ENCODE measurements around the gene COX18.

DNA sequence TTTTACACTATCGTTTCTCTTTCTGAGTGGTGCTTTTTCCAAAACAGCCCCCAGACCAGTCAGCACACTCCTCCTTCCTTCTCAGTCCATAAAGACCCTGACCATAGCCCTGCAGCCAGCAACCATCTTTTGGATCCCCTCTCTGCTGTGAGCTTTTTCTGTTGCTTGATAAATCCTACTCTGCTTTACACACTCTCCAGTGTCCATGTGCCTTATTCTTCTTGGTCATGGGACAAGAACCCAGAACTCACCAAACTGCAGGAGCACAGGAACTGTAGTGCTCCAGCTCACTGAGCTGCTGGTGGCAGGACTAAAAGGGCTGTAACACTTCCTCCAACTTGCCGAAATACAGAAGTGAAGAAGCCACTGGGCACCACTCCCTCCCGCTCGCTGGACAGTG is 32.5 kb downstream of the COX18 start:
- TF ChIP-seq, protein P1, sequence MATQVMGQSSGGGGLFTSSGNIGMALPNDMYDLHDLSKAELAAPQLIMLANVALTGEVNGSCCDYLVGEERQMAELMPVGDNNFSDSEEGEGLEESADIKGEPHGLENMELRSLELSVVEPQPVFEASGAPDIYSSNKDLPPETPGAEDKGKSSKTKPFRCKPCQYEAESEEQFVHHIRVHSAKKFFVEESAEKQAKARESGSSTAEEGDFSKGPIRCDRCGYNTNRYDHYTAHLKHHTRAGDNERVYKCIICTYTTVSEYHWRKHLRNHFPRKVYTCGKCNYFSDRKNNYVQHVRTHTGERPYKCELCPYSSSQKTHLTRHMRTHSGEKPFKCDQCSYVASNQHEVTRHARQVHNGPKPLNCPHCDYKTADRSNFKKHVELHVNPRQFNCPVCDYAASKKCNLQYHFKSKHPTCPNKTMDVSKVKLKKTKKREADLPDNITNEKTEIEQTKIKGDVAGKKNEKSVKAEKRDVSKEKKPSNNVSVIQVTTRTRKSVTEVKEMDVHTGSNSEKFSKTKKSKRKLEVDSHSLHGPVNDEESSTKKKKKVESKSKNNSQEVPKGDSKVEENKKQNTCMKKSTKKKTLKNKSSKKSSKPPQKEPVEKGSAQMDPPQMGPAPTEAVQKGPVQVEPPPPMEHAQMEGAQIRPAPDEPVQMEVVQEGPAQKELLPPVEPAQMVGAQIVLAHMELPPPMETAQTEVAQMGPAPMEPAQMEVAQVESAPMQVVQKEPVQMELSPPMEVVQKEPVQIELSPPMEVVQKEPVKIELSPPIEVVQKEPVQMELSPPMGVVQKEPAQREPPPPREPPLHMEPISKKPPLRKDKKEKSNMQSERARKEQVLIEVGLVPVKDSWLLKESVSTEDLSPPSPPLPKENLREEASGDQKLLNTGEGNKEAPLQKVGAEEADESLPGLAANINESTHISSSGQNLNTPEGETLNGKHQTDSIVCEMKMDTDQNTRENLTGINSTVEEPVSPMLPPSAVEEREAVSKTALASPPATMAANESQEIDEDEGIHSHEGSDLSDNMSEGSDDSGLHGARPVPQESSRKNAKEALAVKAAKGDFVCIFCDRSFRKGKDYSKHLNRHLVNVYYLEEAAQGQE (IDR thresholded peaks at IDR 0.05; ENCODE audit: unreplicated experiment): no peak
- TF ChIP-seq, protein P2, sequence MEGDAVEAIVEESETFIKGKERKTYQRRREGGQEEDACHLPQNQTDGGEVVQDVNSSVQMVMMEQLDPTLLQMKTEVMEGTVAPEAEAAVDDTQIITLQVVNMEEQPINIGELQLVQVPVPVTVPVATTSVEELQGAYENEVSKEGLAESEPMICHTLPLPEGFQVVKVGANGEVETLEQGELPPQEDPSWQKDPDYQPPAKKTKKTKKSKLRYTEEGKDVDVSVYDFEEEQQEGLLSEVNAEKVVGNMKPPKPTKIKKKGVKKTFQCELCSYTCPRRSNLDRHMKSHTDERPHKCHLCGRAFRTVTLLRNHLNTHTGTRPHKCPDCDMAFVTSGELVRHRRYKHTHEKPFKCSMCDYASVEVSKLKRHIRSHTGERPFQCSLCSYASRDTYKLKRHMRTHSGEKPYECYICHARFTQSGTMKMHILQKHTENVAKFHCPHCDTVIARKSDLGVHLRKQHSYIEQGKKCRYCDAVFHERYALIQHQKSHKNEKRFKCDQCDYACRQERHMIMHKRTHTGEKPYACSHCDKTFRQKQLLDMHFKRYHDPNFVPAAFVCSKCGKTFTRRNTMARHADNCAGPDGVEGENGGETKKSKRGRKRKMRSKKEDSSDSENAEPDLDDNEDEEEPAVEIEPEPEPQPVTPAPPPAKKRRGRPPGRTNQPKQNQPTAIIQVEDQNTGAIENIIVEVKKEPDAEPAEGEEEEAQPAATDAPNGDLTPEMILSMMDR (conservative IDR thresholded peaks at IDR 0.05; ENCODE audit: low read depth in 2 of 2): no peak
- TF ChIP-seq, protein P3, sequence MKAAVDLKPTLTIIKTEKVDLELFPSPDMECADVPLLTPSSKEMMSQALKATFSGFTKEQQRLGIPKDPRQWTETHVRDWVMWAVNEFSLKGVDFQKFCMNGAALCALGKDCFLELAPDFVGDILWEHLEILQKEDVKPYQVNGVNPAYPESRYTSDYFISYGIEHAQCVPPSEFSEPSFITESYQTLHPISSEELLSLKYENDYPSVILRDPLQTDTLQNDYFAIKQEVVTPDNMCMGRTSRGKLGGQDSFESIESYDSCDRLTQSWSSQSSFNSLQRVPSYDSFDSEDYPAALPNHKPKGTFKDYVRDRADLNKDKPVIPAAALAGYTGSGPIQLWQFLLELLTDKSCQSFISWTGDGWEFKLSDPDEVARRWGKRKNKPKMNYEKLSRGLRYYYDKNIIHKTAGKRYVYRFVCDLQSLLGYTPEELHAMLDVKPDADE (IDR thresholded peaks at IDR 0.05): no peak
- TF ChIP-seq EZH2 (IDR thresholded peaks at IDR 0.05; ENCODE audit: low read depth, unreplicated experiment): no peak
- TF ChIP-seq POLR2AphosphoS5 (IDR thresholded peaks at IDR 0.05; ENCODE audit: low read depth): no peak
- no peak for TF ChIP-seq EZH2phosphoT487 (IDR thresholded peaks at IDR 0.05; ENCODE audit: unreplicated experiment)
- TF ChIP-seq STAT1 (IDR thresholded peaks at IDR 0.05; ENCODE audit: unreplicated experiment): no peak
- no peak for TF ChIP-seq CREB1 (CRISPR knock-in tag; IDR thresholded peaks at IDR 0.05; ENCODE audit: low read depth)
- TF ChIP-seq JUNB (IDR thresholded peaks at IDR 0.05; ENCODE audit: unreplicated experiment): no peak
- TF ChIP-seq ZNF114 (CRISPR knock-in tag; IDR thresholded peaks at IDR 0.05): no peak
- no peak for TF ChIP-seq ZNF331 (CRISPR knock-in tag; IDR thresholded peaks at IDR 0.05; ENCODE audit: low read depth)
- TF ChIP-seq NANOG (IDR thresholded peaks at IDR 0.05; ENCODE audit: borderline replicate concordance): no peak
- TF ChIP-seq, protein P4, sequence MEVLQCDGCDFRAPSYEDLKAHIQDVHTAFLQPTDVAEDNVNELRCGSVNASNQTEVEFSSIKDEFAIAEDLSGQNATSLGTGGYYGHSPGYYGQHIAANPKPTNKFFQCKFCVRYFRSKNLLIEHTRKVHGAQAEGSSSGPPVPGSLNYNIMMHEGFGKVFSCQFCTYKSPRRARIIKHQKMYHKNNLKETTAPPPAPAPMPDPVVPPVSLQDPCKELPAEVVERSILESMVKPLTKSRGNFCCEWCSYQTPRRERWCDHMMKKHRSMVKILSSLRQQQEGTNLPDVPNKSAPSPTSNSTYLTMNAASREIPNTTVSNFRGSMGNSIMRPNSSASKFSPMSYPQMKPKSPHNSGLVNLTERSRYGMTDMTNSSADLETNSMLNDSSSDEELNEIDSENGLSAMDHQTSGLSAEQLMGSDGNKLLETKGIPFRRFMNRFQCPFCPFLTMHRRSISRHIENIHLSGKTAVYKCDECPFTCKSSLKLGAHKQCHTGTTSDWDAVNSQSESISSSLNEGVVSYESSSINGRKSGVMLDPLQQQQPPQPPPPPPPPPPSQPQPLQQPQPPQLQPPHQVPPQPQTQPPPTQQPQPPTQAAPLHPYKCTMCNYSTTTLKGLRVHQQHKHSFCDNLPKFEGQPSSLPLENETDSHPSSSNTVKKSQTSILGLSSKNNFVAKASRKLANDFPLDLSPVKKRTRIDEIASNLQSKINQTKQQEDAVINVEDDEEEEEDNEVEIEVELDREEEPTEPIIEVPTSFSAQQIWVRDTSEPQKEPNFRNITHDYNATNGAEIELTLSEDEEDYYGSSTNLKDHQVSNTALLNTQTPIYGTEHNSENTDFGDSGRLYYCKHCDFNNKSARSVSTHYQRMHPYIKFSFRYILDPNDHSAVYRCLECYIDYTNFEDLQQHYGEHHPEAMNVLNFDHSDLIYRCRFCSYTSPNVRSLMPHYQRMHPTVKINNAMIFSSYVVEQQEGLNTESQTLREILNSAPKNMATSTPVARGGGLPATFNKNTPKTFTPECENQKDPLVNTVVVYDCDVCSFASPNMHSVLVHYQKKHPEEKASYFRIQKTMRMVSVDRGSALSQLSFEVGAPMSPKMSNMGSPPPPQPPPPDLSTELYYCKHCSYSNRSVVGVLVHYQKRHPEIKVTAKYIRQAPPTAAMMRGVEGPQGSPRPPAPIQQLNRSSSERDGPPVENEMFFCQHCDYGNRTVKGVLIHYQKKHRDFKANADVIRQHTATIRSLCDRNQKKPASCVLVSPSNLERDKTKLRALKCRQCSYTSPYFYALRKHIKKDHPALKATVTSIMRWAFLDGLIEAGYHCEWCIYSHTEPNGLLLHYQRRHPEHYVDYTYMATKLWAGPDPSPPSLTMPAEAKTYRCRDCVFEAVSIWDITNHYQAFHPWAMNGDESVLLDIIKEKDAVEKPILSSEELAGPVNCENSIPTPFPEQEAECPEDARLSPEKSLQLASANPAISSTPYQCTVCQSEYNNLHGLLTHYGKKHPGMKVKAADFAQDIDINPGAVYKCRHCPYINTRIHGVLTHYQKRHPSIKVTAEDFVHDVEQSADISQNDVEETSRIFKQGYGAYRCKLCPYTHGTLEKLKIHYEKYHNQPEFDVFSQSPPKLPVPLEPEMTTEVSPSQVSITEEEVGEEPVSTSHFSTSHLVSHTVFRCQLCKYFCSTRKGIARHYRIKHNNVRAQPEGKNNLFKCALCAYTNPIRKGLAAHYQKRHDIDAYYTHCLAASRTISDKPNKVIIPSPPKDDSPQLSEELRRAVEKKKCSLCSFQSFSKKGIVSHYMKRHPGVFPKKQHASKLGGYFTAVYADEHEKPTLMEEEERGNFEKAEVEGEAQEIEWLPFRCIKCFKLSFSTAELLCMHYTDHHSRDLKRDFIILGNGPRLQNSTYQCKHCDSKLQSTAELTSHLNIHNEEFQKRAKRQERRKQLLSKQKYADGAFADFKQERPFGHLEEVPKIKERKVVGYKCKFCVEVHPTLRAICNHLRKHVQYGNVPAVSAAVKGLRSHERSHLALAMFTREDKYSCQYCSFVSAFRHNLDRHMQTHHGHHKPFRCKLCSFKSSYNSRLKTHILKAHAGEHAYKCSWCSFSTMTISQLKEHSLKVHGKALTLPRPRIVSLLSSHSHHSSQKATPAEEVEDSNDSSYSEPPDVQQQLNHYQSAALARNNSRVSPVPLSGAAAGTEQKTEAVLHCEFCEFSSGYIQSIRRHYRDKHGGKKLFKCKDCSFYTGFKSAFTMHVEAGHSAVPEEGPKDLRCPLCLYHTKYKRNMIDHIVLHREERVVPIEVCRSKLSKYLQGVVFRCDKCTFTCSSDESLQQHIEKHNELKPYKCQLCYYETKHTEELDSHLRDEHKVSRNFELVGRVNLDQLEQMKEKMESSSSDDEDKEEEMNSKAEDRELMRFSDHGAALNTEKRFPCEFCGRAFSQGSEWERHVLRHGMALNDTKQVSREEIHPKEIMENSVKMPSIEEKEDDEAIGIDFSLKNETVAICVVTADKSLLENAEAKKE (CRISPR knock-in tag; IDR thresholded peaks at IDR 0.05): no peak
